Neural crest cell (in vitro differentiated cells): ENCODE data around the gene CLSTN2. TPM values are rescaled to one million over a fixed set of nuclear protein-coding genes. Genes with fewer than 3 reads are reported as not detected.

Experiments
- DNase-seq: peaks from one replicate; pipeline ENCODE4 v3.0.0; 2021; ENCODE audit warnings: low read depth, mixed read lengths, low spot score
- H3K27ac Mint-ChIP-seq: one replicate; pipeline ENCODE4 v1.8.0; 2021; ENCODE audit warnings: mild to moderate bottlenecking, mixed read lengths; ENCODE audit not compliant: unreplicated experiment
- H3K27me3 Mint-ChIP-seq: 2 replicates; pipeline ENCODE4 v1.8.0; 2021; ENCODE audit warnings: low read depth, mild to moderate bottlenecking, mixed read lengths
- H3K36me3 Mint-ChIP-seq: 2 replicates; pipeline ENCODE4 v1.8.0; 2021; ENCODE audit warnings: low read depth, mild to moderate bottlenecking, mixed read lengths
- H3K4me1 Mint-ChIP-seq: 2 replicates; pipeline ENCODE4 v1.8.0; 2021; ENCODE audit warnings: mixed read lengths
- H3K4me3 Mint-ChIP-seq: one replicate; pipeline ENCODE4 v1.8.0; 2021; ENCODE audit warnings: mild to moderate bottlenecking, mixed read lengths
- H3K9me3 Mint-ChIP-seq: 2 replicates; pipeline ENCODE4 v1.8.0; 2021; ENCODE audit warnings: mixed read lengths
- total RNA-seq: library from RNA; stranded (reverse); gene quantifications from 2 replicates; pipeline ENCODE4 v1.2.1, GENCODE V29; 2021
- TF ChIP-seq, protein P1 (sequence below): fragments of 200-600 bp; sonication (generic); conservative IDR thresholded peaks from 2 replicates; pipeline ENCODE4 v1.5.0; 2021; ENCODE audit warnings: antibody characterized with exemption, mild to moderate bottlenecking

CLSTN2 gene
- total RNA-seq, 1 donor from 2014 or later: 1.9 TPM

GRCh38 chr3:140265302-140265701, 330.3 kb downstream of the CLSTN2 start:
- Mint-ChIP-seq H3K4me1 (no peaks in the 10 kb centered on the region), H3K36me3 (no peaks in the 10 kb centered on the region), H3K27ac (no peak overlapping the region), H3K9me3 (peaks cover 3% of the 10 kb centered on the region), H3K4me3 (no peak overlapping the region), H3K27me3 (no peaks in the 10 kb centered on the region)
- TF ChIP-seq, protein P1, sequence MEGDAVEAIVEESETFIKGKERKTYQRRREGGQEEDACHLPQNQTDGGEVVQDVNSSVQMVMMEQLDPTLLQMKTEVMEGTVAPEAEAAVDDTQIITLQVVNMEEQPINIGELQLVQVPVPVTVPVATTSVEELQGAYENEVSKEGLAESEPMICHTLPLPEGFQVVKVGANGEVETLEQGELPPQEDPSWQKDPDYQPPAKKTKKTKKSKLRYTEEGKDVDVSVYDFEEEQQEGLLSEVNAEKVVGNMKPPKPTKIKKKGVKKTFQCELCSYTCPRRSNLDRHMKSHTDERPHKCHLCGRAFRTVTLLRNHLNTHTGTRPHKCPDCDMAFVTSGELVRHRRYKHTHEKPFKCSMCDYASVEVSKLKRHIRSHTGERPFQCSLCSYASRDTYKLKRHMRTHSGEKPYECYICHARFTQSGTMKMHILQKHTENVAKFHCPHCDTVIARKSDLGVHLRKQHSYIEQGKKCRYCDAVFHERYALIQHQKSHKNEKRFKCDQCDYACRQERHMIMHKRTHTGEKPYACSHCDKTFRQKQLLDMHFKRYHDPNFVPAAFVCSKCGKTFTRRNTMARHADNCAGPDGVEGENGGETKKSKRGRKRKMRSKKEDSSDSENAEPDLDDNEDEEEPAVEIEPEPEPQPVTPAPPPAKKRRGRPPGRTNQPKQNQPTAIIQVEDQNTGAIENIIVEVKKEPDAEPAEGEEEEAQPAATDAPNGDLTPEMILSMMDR: no peak
- no peak for DNase-seq

GRCh38 chr3:140268103-140268502, 333.1 kb downstream of the CLSTN2 start:
- Mint-ChIP-seq H3K27me3 (no peaks in the 10 kb centered on the region), H3K27ac (no peak overlapping the region), H3K36me3 (no peaks in the 10 kb centered on the region), H3K4me3 (no peak overlapping the region), H3K4me1 (no peaks in the 10 kb centered on the region), H3K9me3 (no peaks in the 10 kb centered on the region)
- no peak for DNase-seq
- TF ChIP-seq, protein P1: no peak

DNA sequence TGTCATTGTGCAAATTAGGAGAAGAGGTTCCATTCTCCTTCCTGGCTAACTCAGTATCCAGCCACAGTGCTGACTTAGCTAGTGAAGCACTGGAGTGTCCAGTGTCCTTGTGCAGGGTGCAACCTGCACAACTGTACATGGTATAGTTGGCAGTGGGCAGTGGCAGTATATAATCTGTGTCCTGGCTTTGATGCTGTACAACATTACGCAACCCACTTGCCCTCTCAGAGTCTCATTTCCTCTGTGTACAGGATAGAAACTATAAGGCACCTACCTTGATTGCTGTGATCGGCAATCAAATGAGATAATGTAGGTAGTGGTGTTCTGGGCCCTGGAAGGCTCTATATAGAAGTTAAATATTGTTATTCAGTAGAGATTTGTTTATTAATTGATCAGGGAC, 333.6 kb downstream of the CLSTN2 start:
- DNase-seq: no peak
- H3K27me3 Mint-ChIP-seq: no peaks in the 10 kb centered on the region
- TF ChIP-seq, protein P1: no peak
- H3K4me1 Mint-ChIP-seq: no peaks in the 10 kb centered on the region
- no peak overlapping the region for H3K4me3 Mint-ChIP-seq
- no peak overlapping the region for H3K27ac Mint-ChIP-seq
- H3K36me3 Mint-ChIP-seq: no peaks in the 10 kb centered on the region
- H3K9me3 Mint-ChIP-seq: no peaks in the 10 kb centered on the region

- TF ChIP-seq, protein P1: no peak
- Mint-ChIP-seq H3K27ac (no peak overlapping the region), H3K4me3 (no peak overlapping the region), H3K27me3 (no peaks in the 10 kb centered on the region), H3K9me3 (no peaks in the 10 kb centered on the region), H3K4me1 (no peaks in the 10 kb centered on the region), H3K36me3 (no peaks in the 10 kb centered on the region)
- DNase-seq: no peak
Observed at GRCh38 chr3:140270329-140270728, 335.3 kb downstream of the CLSTN2 start.

DNA sequence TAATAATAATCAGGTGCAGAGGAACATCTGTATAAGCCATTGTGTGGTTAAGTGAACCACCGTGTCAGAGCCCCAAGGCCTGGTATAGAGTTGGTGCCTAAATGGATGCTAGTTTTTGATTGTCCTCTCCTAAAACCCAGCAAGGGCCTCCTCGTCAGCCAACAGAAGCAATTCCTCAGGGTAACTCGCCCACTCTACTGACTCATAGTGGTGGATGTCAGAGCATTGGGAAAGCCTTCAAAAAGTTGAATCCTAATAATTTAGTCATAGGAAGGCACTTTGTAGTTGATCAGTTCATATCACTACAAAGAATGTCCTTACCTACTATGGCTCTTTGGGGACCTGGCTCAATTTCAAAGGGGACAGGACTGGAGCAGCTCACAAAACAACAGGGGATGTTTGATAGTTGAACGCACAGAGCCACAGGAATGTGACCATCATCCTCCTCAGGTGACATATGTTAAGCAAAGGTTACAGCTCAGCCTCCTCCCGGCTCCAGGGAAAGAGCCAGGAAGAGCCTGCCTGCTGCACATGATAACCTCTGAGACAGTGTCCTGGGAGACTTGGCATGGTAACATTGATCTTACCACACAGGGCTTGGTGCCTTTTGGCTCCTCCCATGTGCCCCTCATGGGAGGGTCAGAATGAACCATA, 338.7 kb downstream of the CLSTN2 start:
- no peaks in the 10 kb centered on the region for H3K27me3 Mint-ChIP-seq
- no peaks in the 10 kb centered on the region for H3K36me3 Mint-ChIP-seq
- H3K4me3 Mint-ChIP-seq: no peak overlapping the region
- H3K27ac Mint-ChIP-seq: peak overlapping the region; percentile 43
- H3K4me1 Mint-ChIP-seq: no peaks in the 10 kb centered on the region
- H3K9me3 Mint-ChIP-seq: no peaks in the 10 kb centered on the region
- no peak for DNase-seq
- TF ChIP-seq, protein P1: no peak
